Activated CD4-positive, alpha-beta T cell treated with anti-CD3 and anti-CD28 coated beads for 1 hour (primary cell): ENCODE data around the gene TNFAIP2.
A peak's percentile ranks its signal among the peaks of the same experiment; 100 is the strongest.

ENCODE experiments used
- DNase-seq: peaks from one replicate; pipeline ENCODE4 v3.0.0-alpha.2; 2020

Gene TNFAIP2

GRCh38 chr14:103122947-103123633 lies at the start of gene TNFAIP2:
TSS of gene TNFAIP2 (plus strand) at chr14:103123461. CDS start at chr14:103126458, 2,997 bp downstream.
- DNase-seq = no peak

GRCh38 chr14:103073876-103074728 lies 49.2 kb upstream of the TNFAIP2 start:
- no peak for DNase-seq

- no peak for DNase-seq
Measured at GRCh38 chr14:103074729-103075367, 48.4 kb upstream of the TNFAIP2 start.

- peak; percentile 66 for DNase-seq
Measured at GRCh38 chr14:103078420-103078749, 44.9 kb upstream of the TNFAIP2 start.

- DNase-seq = no peak
Measured at GRCh38 chr14:103078860-103079587, 44.2 kb upstream of the TNFAIP2 start.

GRCh38 chr14:103081951-103082350 lies 41.3 kb upstream of the TNFAIP2 start:
- no peak for DNase-seq

- no peak for DNase-seq
Measured at GRCh38 chr14:103084021-103084919, 39.0 kb upstream of the TNFAIP2 start, which contains the start of gene LBHD2. TSS of gene LBHD2 (plus strand) at chr14:103084210. CDS start at chr14:103086013, 1,803 bp downstream.

- DNase-seq = no peak
Measured at GRCh38 chr14:103085106-103086091, 37.9 kb upstream of the TNFAIP2 start.

GRCh38 chr14:103086771-103087342 lies 36.4 kb upstream of the TNFAIP2 start:
- DNase-seq = no peak

- no peak for DNase-seq
Measured at GRCh38 chr14:103087343-103087835, 35.9 kb upstream of the TNFAIP2 start.

- DNase-seq = no peak
Measured at GRCh38 chr14:103088921-103089320, 34.3 kb upstream of the TNFAIP2 start.

GRCh38 chr14:103089386-103090335 lies 33.6 kb upstream of the TNFAIP2 start:
- no peak for DNase-seq

- no peak for DNase-seq
Measured at GRCh38 chr14:103090481-103091020, 32.7 kb upstream of the TNFAIP2 start.

- DNase-seq = peak; percentile 65
Measured at GRCh38 chr14:103091041-103091882, 32.0 kb upstream of the TNFAIP2 start.

- DNase-seq = no peak
Measured at GRCh38 chr14:103091883-103092222, 31.4 kb upstream of the TNFAIP2 start.

GRCh38 chr14:103093856-103094405 lies 29.3 kb upstream of the TNFAIP2 start:
- DNase-seq = no peak
